Subcutaneous adipose tissue (tissue), 4 donors: ENCODE measurements around the gene LCN6. TPM values are rescaled to one million over a fixed set of nuclear protein-coding genes. Genes with fewer than 3 reads are reported as not detected.

Experiments
- total RNA-seq, 4 donors: library from RNA; depleted of rRNA; stranded (reverse); fragments of >200 nt; gene quantifications; one replicate each; pipeline ENCODE4 v1.1.0, GENCODE V29; 2016
- TF ChIP-seq, protein P1 (sequence below): fragments of 450-650 bp; IDR thresholded peaks from one replicate; pipeline ENCODE4 v1.5.1; 2016; ENCODE audit warnings: low read depth, mild to moderate bottlenecking, control low read depth, antibody characterized with exemption, moderate library complexity

LCN6 gene
- total RNA-seq, 4 donors from 2014 or later, result 2.4 to 18.3 (median 7.9) TPM

DNA sequence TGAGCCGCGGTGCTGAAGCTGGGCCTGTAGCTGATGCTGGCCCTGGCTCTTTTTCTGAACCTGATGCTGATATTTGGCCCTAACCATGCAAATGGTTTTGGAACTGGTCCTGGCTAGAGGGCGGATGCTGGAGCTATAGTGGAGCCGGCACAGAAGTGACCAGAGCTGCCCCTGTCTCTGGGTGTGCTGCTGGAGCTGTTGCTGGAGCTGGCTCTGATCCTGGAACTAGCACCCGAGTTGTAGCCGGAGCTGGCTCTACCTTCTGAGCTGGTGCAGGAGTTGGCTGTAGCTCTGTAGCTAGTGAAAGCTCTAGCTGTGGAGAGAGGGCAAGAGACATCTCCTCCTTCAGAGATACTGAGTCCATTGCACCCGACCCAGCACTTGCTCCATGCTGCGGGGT, 18.4 kb downstream of the LCN6 start:
- TF ChIP-seq, protein P1, sequence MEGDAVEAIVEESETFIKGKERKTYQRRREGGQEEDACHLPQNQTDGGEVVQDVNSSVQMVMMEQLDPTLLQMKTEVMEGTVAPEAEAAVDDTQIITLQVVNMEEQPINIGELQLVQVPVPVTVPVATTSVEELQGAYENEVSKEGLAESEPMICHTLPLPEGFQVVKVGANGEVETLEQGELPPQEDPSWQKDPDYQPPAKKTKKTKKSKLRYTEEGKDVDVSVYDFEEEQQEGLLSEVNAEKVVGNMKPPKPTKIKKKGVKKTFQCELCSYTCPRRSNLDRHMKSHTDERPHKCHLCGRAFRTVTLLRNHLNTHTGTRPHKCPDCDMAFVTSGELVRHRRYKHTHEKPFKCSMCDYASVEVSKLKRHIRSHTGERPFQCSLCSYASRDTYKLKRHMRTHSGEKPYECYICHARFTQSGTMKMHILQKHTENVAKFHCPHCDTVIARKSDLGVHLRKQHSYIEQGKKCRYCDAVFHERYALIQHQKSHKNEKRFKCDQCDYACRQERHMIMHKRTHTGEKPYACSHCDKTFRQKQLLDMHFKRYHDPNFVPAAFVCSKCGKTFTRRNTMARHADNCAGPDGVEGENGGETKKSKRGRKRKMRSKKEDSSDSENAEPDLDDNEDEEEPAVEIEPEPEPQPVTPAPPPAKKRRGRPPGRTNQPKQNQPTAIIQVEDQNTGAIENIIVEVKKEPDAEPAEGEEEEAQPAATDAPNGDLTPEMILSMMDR, result no peak

DNA sequence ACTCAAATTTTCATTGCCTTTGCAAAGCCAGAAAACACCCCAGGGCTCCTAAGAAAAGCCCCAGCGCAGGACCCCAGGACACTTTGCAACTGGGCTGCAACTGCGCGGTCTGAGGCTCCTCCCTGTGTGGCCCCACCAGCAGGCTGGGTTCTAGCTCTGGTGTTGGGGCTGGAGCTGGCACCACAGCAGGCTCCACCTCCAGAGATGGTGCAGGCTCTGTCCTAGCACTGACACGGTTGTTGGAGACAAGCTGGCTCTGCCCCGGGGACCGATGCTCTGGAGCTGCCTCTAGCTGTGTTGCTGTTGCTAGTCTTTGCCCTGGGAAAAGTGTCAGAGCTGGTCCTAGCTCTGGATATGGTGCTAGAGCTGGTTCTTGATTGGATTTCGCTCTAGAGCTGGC, 19.2 kb downstream of the LCN6 start:
- TF ChIP-seq, protein P1, result no peak

DNA sequence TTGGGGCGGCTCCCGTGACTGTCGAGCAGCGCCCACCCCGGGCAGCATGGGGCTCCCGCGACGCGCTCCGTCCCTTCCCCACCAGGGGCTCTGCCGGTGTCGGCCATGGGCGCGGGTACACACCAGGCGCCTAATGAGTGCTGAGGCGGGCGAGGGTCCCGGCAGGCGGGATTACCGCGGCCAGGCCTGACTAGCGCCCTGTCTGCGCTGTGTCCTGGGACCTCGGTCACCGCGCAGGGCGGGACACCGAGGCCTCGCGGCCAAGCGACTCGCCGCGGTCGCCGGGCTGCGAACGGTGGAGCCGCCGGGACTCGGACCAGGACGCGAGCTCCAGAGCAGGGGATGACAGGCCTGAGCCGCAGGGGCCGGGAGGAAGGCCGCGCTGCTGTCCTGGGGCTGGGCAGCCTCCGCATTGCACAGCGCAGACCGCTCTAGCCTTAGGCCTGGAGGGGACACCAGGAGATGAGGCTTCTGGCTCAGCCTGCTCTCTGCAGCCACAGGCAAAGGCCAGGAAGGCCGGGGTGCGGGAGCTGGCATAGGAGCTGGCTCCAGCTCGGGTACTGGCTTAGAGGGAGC, 19.7 kb downstream of the LCN6 start:
- TF ChIP-seq, protein P1, result no peak

DNA sequence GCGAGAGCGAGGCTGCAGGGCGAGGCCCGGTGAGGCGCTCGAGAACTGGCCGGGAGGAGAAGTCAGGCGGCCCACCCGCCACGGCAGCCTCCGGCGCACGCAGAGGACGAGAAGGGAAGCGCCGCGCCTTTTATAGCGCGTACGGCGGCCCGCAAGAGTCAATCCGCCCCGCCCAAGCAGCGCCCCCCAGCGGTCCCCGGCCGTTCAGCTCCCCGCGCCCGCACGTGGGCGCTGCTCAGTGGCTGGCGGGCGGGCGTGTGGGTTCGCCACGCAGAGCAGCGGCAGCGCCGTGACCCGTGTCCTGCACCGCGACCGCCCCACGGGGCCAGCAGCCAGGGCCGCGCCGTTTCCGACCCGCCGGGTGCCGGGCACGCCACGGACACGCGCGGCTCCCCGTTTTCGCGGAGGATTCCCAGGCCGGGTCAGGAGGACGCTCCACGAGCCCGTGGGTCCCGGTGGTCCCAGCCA, 20.2 kb downstream of the LCN6 start:
- TF ChIP-seq, protein P1, result no peak

DNA sequence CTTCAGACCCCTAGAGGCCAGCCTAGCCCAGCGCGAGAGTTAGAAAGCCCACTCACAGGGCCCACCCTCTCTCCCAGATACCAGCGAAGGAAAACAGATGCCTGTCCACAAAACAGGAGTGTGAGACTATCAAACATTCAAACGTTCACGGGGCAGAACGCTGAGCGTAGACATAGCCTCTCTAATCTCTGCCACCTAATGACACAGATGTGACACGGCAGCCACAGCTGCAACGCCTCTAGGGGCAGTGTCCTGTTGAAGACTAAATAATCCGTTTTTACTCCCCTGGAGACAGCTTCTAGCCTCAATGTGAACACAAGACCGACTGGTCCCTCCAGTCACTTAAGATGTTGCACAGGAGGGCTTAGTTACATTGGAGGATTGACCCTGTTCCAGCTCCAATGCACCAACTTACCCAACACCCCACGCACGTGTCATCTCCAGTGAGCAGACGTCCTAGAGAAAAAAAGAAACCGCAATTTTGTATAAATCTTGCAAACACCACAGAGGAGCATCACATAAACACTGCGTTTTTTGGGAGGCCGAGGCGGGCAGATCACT, 21.6 kb downstream of the LCN6 start:
- TF ChIP-seq, protein P1, result no peak

DNA sequence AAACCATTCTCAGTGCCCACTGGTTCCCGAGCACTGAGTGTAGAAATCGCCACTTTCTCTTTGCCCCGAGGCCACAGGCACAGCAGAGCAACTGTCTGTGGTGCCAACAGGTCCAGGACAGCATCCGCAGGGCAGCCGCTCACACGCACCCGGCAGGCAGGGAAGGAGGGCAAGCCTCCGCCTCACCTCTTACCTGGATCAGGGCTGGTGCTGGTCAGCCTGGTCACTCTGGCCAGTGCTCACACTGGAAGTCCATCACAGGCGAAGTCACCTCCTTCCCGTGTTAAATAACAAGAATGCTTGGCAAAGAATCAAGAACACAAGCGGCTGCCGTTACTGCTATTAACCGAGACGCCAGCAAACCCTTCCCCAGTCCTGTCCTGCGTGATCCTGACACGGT, 22.2 kb downstream of the LCN6 start:
- TF ChIP-seq, protein P1, result no peak

DNA sequence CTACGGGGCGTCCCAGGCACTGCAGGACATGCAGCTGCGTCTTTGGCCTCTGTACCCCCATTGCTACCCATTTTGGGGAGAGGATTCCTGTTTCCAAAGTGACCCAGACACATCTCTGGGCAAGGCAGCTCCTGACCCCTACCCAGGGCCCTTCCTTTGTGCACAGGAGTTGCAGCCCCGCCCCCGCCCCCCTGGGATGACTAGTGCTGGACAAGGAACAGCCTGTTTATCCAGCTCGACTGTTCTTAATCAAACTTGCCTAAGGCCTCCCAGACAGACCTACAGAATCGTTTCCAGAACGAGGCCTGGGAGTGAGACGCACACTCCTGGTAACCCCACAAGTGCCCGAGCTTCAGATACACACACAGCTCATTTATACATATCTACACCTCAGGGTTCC, 22.7 kb downstream of the LCN6 start:
- TF ChIP-seq, protein P1, result no peak
